HG03103 (cell line): ENCODE results near the gene CDIPT.

Source experiments
- ATAC-seq: cut with Tn5 transposase; IDR thresholded peaks from one replicate; pipeline ENCODE4 v1.9.1; 2021; ENCODE audit warnings: low read depth; ENCODE audit not compliant: unreplicated experiment

CDIPT gene

DNA sequence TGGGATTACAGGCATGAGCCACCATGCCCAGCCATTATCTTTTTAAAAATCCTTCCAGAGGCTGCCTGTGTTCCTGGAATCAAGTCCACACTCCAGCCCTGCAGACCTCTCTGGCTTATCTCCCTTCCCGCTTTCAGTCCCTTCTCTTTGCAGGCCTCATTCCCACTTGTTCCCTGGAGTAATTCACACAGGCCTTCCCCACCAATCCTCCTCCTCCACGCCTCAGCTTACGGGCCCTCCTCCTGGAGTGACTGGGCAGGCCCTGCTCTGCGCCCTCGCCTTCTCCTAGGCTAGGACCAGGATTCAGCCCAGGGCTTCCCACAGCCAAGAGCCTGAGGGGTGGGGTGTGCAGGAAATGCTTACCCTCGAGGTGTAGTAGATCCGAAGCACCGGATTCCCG, 2.8 kb downstream of the CDIPT start:
- ATAC-seq, result no peak

DNA sequence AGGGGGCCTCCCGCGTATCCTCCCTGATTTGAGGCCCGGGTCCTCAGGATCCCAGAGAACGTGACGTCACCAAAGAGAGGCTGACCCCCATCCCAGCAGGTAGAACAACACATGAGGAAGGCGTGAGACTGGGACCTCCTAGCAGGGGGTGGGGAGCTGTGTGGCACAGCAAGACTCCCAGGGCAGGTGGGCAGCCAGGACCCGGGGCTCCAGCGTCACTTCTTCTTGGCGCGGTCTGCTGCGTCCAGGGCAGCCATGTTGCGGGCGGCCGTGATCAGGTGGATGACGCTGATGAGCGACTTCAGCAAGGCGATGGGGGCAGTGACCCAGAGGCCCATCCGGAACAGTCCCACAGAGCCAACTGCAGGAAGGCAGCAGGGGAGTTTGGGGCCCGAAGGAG, 4.1 kb downstream of the CDIPT start:
- ATAC-seq, result no peak

DNA sequence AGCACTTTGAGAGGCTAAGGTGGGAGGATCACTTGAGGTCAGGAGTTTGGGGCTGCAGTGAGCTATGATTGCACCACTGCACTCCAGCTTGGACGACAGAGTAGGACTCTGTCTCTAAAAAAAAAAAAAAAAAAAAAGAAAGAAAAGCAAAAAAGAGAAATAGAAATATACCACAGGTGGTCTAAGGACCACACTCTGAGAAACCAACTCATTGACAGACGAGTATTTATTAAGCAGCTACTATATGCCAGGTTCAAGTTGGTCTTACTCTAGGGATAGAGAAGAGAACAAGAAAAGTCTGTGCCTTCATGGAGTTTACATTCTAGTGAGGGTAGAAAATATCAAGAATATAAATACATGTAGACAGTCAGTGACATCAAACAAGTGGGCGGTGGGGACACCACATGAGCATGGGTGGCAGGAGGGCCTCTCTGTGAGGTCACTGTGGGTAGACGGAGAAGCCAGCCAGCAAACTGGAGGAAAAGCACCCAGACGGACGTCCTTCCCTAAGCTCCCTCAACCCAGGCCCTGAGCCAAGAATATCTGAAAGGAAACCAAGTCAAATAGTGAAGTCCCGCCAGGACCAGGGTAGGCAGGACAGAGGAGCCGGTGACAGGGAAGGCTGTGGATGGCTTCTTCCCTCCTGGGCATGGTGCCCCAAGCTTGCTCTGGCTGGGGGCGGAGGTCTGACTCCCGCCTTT, 4.7 kb downstream of the CDIPT start:
- no peak for ATAC-seq

DNA sequence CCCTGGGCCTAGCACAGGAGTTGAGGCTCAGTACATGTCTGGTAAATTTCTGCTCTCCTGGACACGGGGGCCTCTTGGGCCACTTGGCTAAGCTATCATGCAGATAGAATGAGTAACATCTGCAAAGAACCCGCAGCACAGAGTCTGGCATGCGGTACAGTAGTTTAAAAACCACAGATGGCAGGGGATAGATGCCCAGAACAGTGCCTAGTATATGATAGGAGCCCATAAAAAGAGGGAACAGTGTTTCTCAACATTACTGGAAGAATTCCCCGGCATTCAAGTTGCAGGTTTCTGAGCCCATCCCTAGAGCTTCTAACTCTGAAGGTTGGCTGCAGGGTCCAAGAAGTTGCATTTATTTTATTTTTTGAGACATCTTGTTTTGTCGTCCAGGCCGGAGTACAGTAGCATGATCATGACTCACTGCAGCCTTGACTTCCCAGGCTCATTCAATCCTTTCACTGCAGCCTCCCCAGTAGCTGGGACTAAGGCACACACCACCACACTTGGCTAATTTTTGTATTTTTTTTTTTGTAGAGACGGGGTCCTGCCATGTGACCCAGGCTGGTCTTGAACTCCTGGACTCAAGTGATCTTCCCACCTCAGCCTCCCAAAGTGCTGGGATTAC, 5.8 kb downstream of the CDIPT start:
- no peak for ATAC-seq

DNA sequence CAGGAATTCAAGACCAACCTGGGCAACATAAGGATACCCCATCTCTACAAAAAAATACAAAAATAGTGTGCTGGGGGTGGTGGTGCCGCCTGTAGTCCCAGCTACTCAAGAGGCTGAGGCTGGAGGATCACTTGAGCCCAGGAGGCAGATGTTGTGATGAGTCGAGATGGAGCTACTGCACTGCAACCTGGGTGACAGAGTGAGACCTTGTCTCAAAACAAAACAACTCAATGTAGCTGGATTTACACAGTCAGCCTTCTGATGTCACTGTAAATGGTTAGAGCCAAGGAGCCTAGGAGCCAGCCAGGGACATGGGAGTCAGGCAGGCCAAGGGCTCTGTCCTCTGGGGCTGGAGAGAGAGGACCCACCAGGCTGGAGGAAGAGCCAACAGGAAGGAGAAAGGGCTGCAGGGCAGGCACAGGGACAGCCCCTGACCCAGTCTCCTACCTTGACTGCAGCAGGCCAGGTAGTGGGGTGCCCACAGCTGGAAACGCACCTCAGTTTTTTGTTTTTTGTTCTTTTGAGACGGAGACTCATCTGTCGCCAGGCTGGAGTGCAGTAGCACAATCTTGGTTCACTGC, 8.4 kb downstream of the CDIPT start:
- no peak for ATAC-seq

DNA sequence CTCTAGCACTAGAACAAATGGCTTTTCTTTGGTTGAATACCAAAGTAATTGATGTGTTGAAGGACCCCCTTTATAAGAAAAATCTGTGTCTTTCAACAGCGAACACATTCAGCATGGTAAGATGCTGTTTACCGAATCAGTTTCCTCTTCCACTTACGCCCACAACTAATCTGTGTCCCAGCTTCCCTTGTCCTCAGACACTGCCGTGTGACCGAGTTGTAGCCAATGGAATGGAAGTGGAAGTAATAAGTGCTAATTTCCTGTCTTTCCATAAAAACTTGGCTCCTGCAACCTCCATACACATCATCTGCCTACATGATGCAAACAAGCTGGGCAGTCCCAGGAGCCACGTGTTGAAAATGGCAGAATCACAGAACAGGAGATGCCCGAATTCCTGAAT, 10.4 kb downstream of the CDIPT start:
- ATAC-seq, result no peak

DNA sequence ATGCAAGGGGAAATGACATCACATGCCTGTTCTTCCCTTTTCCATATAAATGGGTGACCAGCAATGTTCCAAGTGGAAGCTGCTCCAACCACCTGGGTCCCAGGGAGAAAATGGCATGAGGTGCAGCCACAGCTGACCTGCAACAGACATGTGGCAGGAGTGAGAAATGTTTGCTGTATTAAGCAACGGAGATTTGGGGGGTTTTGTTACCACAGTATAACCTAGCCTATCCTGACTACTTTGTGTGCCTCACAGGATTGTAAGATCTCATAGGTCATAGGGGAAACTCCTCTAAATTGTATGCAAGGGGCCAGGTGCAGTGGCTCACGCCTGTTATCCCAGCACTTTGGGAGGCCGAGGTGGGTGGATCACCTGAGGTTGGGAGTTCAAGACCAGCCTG, 12.0 kb downstream of the CDIPT start:
- no peak for ATAC-seq

DNA sequence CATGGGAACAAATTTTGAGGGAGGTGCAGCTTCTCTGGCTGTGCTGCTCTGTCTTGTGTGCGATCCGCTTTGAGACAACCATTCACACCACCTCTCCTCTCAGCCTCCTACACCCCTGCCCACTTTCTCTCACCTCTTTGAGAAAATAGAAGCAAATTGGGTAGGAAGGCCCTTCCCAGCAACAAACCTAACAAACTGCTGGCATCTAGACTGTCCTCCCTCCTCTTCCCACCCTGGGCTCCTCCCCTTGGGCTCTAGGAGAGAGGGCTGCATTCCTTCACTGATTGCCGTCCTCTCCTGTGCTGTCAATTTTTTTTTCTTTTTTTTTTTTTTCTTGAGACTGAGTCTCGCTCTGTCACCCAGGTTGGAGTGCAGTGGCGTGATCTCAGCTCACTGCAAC, 13.5 kb downstream of the CDIPT start:
- ATAC-seq, result no peak

DNA sequence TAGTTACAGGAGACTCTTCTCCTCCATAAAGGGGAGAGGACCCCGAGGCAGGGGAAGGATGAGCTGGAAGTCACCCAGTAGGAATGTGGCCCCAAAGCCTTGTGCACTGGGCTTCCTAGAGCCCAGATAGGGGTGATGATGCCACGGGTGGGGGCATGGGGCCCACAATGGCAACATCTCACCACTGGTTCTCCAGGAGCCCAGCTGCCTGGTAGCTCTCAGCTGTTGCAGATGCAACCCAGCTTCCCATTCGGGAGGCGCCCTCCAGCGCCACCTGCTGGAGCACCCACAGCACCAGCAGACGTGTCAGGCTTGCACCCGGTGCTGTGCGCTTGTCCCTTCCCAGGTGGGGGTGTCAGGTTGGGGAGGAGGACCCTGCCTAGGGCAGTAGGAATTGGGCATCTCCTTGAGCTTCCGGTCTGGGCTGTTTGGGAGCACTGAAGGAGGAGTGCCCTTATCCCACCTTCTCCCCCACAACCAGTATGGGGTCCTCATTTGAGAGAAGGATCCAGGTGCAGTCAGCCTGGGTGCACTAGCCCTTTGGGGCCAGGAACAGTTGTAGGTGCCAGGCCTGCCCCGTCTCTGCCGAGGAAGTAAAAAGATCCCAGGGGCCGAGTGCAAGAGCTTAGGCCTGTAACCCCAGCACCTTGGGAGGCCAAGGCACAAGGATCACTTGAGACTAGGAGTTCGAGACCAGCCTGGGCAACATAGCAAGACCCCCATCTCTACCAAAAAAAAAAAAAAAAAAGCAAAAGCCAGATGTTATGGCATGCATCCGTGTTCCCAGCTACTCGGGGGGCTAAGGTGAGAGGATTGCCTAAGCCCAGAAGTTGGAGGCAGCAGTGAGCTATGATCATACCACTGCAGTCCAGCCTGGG, 14.4 kb downstream of the CDIPT start:
- no peak for ATAC-seq

DNA sequence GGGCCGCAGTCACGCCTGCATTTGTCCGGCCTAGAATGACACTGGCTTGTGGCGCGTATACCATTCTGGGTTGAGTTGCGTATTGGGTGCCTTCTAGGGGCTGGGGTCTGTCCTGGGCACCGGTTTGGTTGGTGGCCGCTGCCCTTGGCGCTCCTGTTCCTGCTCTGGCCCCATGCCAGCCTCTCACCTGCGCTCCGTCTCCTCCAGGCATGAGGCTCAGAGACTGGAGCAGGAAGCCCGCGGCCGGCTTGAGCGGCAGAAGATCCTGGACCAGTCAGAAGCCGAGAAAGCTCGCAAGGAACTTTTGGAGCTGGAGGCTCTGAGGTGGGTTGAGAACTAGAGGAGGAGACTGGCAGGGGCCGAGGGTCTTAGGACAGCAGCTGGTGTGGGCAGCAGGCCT, 17.4 kb downstream of the CDIPT start:
- ATAC-seq, result no peak

DNA sequence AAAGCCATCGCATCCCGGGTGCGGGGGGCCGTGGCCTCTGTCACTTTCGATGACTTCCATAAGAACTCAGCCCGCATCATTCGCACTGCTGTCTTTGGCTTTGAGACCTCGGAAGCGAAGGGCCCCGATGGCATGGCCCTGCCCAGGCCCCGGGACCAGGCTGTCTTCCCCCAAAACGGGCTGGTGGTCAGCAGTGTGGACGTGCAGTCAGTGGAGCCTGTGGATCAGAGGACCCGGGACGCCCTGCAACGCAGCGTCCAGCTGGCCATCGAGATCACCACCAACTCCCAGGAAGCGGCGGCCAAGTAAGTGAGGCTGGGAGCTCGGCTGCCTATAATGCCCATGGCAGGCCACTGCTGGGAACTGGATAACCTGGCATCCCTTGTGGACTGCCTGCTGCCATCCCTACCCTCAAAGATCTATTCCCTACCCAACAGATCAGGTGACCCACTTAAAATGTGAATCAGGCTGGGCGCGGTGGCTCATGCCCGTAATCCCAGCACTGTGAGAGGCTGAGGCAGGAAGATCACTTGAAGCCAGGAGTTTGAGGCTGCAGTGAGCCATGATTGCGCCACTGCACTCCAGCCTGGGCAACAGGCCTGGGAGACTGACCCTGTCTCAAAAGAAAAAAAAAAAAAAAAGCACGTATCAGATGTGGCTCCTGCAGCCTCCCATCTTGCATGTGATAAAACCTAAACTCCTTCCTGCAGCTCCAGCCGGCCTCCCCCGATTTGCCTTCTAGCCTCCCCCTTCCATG, 18.3 kb downstream of the CDIPT start:
- no peak for ATAC-seq

DNA sequence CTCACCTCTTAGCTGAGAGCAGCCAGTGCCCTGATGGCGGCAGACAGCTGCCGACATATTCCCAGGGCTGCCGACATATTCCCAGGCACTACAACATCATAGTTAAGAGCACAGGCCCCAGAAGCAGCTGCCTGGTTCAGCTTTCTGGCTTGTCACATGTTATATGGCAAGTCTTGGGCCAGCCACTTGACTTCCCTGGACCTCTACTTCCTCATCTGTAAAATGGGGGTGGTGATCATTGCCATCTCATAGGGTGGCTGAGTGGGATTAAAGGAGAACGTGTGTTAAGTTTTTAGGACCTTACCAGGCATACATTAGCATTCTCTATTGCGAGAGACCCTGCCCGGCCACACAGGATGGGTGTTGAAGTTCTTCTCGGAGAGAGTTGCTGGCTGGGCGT, 19.1 kb downstream of the CDIPT start:
- ATAC-seq, result no peak

DNA sequence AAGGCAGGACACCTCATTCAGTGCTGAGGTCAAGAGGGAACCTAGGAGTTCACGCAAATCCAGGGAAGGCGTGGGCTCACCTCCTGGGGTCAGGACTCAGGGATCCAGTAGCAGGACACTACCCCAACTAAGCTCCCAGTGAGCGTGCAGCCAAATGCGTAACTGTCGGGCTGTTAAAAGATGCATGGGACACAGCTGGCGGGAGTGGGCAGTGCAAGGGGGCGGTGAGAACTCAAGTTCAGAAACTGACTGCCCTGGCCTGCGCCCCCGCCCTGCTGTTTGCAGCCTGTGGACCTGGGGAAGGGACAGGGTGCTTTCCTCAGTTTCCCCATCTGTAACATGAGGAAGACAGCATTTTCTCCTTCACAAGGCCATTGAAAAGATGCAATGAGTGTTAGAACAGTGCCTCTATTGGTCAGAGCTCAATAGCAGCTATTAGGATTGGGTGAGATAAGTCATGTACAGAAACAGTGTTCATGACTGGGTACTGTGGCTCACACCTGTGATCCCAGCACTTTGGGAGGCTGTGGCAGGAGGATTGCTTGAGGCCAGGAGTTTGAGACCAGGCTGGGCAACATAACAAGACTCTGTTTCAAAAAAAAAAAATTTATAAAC, 20.2 kb downstream of the CDIPT start:
- ATAC-seq, result no peak

DNA sequence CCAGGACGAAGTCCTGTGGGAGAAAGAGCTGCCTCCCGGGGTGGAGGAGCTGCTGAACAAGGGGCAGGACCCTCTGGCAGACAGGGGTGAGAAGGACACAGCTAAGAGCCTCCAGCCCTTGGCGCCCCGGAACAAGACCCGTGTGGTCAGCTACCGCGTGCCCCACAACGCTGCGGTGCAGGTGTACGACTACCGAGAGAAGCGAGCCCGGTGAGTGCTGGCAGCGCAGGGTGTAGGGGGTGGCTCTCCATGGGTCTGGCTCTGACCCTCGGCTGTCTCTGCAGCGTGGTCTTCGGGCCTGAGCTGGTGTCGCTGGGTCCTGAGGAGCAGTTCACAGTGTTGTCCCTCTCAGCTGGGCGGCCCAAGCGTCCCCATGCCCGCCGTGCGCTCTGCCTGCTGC, 21.4 kb downstream of the CDIPT start:
- ATAC-seq, result no peak

DNA sequence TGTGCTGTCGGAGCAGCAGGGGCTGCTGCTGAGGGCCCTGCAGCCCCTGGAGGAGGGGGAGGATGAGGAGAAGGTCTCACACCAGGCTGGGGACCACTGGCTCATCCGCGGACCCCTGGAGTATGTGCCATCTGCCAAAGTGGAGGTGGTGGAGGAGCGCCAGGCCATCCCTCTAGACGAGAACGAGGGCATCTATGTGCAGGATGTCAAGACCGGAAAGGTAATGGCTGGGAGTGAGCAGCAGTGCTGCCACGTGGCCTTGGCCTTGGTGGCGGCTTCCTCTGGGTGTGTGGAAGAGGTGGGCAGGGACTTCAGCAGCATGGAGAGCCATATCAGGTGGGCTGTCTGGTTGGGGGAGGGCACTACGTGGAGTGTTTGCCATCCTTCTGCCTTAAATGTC, 22.8 kb downstream of the CDIPT start:
- no peak for ATAC-seq

DNA sequence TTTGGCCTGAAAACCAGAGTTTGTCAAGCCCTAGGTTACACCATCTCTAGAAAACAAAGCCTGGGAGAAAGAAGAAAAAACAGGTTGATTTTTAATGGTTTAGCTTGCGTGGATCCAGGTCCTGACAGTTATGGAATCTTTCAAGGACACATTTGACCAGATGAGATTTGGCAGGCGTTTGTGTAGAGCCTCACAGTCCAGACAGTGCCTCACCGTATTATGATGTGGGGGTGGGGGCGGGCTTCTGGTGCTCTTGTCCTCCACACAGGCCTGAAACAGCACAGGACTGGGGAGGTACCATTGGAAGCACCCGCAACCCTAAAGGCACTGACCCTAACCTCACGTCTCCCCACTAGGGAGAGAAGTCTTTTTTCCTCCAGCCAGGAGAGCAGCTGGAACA, 23.2 kb downstream of the CDIPT start:
- ATAC-seq, result no peak

DNA sequence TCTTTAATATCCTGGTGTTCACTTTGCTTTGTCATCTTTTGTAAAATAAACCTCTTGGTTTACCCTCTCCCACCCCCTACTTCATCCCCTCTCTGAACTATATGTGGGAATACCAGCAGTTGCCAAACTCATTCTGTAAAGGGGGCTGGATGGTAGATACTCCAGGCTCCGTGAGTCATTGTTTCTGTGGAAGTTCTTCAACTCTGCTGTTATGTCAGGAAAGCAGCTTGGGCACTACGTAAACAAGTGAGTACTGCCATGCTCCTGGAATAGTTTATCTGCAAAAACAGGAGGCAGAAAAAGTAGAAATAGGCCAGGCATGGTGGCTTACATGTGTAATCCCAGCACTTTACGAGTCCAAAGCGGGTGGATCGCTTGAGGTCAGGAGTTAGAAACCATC, 25.2 kb downstream of the CDIPT start:
- no peak for ATAC-seq

DNA sequence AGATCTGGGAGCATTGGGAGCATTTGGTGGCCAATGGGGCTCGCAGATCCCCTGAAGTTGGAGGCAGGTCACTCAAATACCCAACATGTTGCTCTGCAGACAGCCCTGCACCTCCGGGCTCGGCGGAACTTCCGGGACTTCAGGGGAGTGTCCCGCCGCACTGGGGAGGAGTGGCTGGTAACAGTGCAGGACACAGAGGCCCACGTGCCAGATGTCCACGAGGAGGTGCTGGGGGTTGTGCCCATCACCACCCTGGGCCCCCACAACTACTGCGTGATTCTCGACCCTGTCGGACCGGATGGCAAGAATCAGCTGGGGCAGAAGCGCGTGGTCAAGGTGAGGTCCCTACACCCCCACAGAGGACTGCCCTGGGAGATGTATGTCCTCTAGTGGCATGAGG, 26.4 kb downstream of the CDIPT start:
- ATAC-seq, result no peak

DNA sequence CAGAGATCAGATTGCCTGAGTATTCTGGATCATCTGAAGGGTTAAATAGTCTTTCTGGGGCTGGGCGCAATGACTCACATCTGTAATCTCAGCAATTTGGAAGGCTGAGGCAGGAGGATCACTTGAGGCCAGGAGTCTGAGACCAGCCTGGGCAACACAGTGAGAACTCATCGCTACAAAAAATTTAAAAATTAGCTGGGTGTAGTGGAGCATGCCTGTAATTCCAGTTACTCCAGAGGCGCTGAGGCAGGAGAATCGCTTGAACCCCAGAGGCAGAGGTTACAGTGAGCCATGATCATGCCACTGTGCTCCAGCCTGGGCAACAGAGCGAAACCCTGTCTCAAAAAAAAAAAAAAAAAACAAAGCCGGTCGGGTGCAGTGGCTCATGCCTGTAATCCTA, 27.1 kb downstream of the CDIPT start:
- no peak for ATAC-seq

DNA sequence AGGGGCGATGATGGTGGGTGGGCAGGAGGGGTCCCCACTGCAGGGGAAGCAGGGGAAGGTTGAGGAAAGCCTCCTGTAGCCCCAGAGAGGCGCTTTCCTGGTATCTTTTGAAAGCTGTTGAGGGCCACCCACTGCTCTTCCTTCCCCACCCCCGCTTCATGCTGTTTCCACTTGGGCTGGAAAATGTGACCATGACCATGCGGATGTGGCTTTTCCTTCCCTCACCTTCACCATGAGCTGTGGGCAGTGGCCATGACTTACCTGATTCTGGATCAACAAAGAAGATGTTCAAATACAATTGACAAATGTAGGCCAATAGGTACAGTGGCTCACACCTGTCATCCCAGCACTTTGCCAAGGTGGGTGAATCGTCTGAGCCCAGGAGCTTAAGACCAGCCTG, 28.9 kb downstream of the CDIPT start:
- no peak for ATAC-seq
